ENCODE results near the gene LETM1. TPM values are rescaled to one million over a fixed set of nuclear protein-coding genes. Genes with fewer than 3 reads are reported as not detected.

The LETM1 gene
- total RNA-seq, 5 donors from 2014 or later (not counting 1 experiment from before 2014, with no cell fraction given), result 35.4 to 60.3 (median 53.5) TPM

DNA sequence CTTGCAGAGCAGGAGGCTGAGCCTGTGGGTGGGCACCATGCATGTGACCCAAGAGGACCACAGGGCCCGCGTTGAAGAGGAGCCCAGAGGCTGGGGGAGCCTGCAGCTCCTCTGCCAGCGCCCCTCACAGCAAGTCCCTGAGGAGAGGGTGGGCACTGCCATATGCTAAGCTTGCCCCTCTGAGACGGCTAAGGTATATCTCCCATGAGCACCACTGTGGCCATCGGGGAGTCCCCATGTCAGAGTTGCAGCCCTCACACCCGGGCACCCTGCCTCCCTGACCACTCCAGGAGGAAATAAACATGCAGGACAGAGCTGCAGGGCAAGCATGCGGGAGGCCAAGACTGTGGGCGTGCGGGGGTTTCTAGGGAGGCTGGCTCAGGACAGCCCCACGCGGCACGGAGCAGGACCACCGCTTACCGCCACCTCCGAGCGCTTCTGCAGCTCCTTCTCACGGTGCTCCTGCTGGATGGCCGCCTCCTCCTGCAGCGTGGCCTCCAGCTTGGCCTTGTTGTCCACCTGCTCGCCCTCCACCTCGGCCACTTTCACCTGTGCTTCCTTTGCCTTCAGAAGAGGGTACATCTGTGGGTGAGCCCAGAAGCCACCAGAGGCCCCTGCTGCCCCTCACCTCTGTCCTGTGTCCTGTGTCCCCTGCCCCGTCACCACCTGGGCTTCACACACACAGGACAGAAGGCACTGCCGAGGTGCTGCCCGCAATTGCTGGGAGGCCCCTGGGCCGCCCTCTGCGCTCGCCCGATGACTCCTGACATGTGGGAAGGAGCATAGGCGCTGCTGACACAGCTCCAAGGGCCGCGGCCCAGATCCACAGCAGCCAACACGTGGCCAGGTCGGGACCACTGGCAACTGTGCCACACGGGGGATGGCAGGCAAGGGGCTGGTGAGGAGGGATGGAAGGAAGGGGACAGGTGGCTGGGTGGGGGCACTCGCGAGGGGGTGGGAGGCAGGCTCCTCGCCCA is 33.1 kb downstream of the LETM1 start:
- Mint-ChIP-seq H3K4me1 (no peaks in the 10 kb centered on the region), H3K4me3 (no peak overlapping the region), H3K27me3 (no peaks in the 10 kb centered on the region), H3K36me3 (peaks cover 55% of the 10 kb centered on the region), H3K27ac (no peak overlapping the region), H3K9me3 (no peaks in the 10 kb centered on the region)
- 94% methylated on average over 29 of the region's 37 CpGs for WGBS (ENCODE audit: insufficient coverage)
- H3K27me3 ChIP-seq (replicated peaks in 1 of 2; ENCODE audit: control insufficient read depth in 2 of 2, extremely low read depth in 1 of 2, insufficient read depth in 2 of 2, low read length in 1 of 2), result no peaks in the 10 kb centered on the region
- ChIA-PET POLR2A (no interaction called here), CTCF (interaction anchor here in 1 of 2 donors (0.5 kb wide), 1 partner anchor 118 kb away, joined by 4 read pairs; no protein-coding TSS in a partner anchor)
- ATAC-seq (replicated peaks in 1 of 4), result no peak
- no peaks in the 10 kb centered on the region for H3K4me1 ChIP-seq (ENCODE audit: control insufficient read depth in 1 of 2, extremely low read depth in 1 of 2, insufficient read depth in 2 of 2, low read length in 2 of 2)
- no peak overlapping the region for H3K4me3 ChIP-seq (ENCODE audit: control insufficient read depth in 1 of 2, extremely low read depth in 1 of 2, low read length in 1 of 2)
- H3K36me3 ChIP-seq (ENCODE audit: control insufficient read depth in 2 of 2, extremely low read depth in 1 of 2, insufficient read depth in 1 of 2, low read length in 1 of 2), result peaks cover 39 to 71% of the 10 kb centered on the region in 2 donors
- no peak for DNase-seq
- no peak overlapping the region for H3K27ac ChIP-seq (ENCODE audit: low read length)
- H3K9me3 ChIP-seq, result no peaks in the 10 kb centered on the region

- no peak for ATAC-seq (replicated peaks in 1 of 4)
- Histone ChIP-seq H3K4me1 (ENCODE audit: control insufficient read depth in 1 of 2, extremely low read depth in 1 of 2, insufficient read depth in 2 of 2, low read length in 2 of 2) (no peaks in the 10 kb centered on the region), H3K36me3 (ENCODE audit: control insufficient read depth in 2 of 2, extremely low read depth in 1 of 2, insufficient read depth in 1 of 2, low read length in 1 of 2) (peaks cover 39 to 80% of the 10 kb centered on the region in 2 donors), H3K4me3 (ENCODE audit: control insufficient read depth in 1 of 2, extremely low read depth in 1 of 2, low read length in 1 of 2) (no peak overlapping the region), H3K27ac (ENCODE audit: low read length) (no peak overlapping the region), H3K9me3 (no peaks in the 10 kb centered on the region), H3K27me3 (replicated peaks in 1 of 2; ENCODE audit: control insufficient read depth in 2 of 2, extremely low read depth in 1 of 2, insufficient read depth in 2 of 2, low read length in 1 of 2) (no peaks in the 10 kb centered on the region)
- no peak for DNase-seq
- ChIA-PET CTCF (interaction anchor here in 1 of 2 donors (0.6 kb wide), 1 partner anchor 659 kb away, joined by 3 read pairs; no protein-coding TSS in a partner anchor), POLR2A (no interaction called here)
- no peaks in the 10 kb centered on the region for H3K27me3 Mint-ChIP-seq
- H3K36me3 Mint-ChIP-seq, result peaks cover 54% of the 10 kb centered on the region
- no peaks in the 10 kb centered on the region for H3K9me3 Mint-ChIP-seq
- H3K4me1 Mint-ChIP-seq, result no peaks in the 10 kb centered on the region
- H3K27ac Mint-ChIP-seq, result no peak overlapping the region
- WGBS (ENCODE audit: insufficient coverage), result 98% methylated on average over 17 of the region's 18 CpGs
- H3K4me3 Mint-ChIP-seq, result no peak overlapping the region
Observed at GRCh38 chr4:1821679-1822567, 34.0 kb downstream of the LETM1 start.

GRCh38 chr4:1819816-1820215 is 36.1 kb downstream of the LETM1 start:
- H3K27ac Mint-ChIP-seq, result no peak overlapping the region
- no peaks in the 10 kb centered on the region for H3K4me1 Mint-ChIP-seq
- H3K4me3 ChIP-seq (ENCODE audit: control insufficient read depth in 1 of 2, extremely low read depth in 1 of 2, low read length in 1 of 2), result no peak overlapping the region
- no peaks in the 10 kb centered on the region for H3K27me3 Mint-ChIP-seq
- H3K36me3 ChIP-seq (ENCODE audit: control insufficient read depth in 2 of 2, extremely low read depth in 1 of 2, insufficient read depth in 1 of 2, low read length in 1 of 2), result peaks cover 41 to 81% of the 10 kb centered on the region in 2 donors
- H3K4me3 Mint-ChIP-seq, result no peak overlapping the region
- 95% methylated on average over 7 of the region's 7 CpGs for WGBS (ENCODE audit: insufficient coverage)
- DNase-seq (no peak), ATAC-seq (replicated peaks in 1 of 4) (no peak)
- no peaks in the 10 kb centered on the region for H3K9me3 Mint-ChIP-seq
- no peaks in the 10 kb centered on the region for H3K9me3 ChIP-seq
- H3K36me3 Mint-ChIP-seq, result peaks cover 51% of the 10 kb centered on the region
- ChIA-PET POLR2A (no interaction called here), CTCF (no interaction called here)
- no peaks in the 10 kb centered on the region for H3K27me3 ChIP-seq (replicated peaks in 1 of 2; ENCODE audit: control insufficient read depth in 2 of 2, extremely low read depth in 1 of 2, insufficient read depth in 2 of 2, low read length in 1 of 2)
- H3K4me1 ChIP-seq (ENCODE audit: control insufficient read depth in 1 of 2, extremely low read depth in 1 of 2, insufficient read depth in 2 of 2, low read length in 2 of 2), result no peaks in the 10 kb centered on the region
- no peak overlapping the region for H3K27ac ChIP-seq (ENCODE audit: low read length)

DNA sequence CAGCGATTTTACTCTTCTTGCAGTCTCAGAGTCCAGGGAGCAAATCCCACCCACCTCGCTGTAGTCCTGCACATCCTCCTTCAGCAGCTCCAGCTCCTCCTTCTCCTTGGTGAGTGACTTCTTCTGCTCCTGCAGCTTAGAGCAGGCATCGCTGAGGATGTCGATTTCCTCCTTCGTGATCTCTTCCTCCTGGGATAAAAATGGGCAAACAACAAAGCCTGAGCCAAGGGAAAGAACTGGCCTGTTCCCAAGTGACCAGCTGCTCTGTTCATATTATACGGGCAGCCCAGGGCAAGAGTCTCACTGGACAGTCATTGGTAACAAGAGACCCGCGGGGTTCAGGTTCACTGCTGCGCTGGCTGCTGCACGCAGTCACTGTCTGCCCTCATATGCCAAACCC is 36.7 kb downstream of the LETM1 start:
- Mint-ChIP-seq H3K4me3 (no peak overlapping the region), H3K9me3 (no peaks in the 10 kb centered on the region), H3K27me3 (no peaks in the 10 kb centered on the region), H3K27ac (no peak overlapping the region), H3K4me1 (no peaks in the 10 kb centered on the region), H3K36me3 (peaks cover 51% of the 10 kb centered on the region)
- ATAC-seq (replicated peaks in 1 of 4) (no peak), DNase-seq (no peak)
- CTCF ChIA-PET, result no interaction called here
- Histone ChIP-seq H3K4me1 (ENCODE audit: control insufficient read depth in 1 of 2, extremely low read depth in 1 of 2, insufficient read depth in 2 of 2, low read length in 2 of 2) (no peaks in the 10 kb centered on the region), H3K9me3 (no peaks in the 10 kb centered on the region), H3K27me3 (replicated peaks in 1 of 2; ENCODE audit: control insufficient read depth in 2 of 2, extremely low read depth in 1 of 2, insufficient read depth in 2 of 2, low read length in 1 of 2) (no peaks in the 10 kb centered on the region), H3K36me3 (ENCODE audit: control insufficient read depth in 2 of 2, extremely low read depth in 1 of 2, insufficient read depth in 1 of 2, low read length in 1 of 2) (peaks cover 36 to 81% of the 10 kb centered on the region in 2 donors), H3K27ac (ENCODE audit: low read length) (no peak overlapping the region), H3K4me3 (ENCODE audit: control insufficient read depth in 1 of 2, extremely low read depth in 1 of 2, low read length in 1 of 2) (no peak overlapping the region)
- WGBS (ENCODE audit: insufficient coverage), result 99% methylated on average over 9 of the region's 10 CpGs
- POLR2A ChIA-PET, result no interaction called here

GRCh38 chr4:1815997-1816860 is 39.7 kb downstream of the LETM1 start:
- Histone ChIP-seq H3K27me3 (replicated peaks in 1 of 2; ENCODE audit: control insufficient read depth in 2 of 2, extremely low read depth in 1 of 2, insufficient read depth in 2 of 2, low read length in 1 of 2) (no peaks in the 10 kb centered on the region), H3K9me3 (no peaks in the 10 kb centered on the region), H3K4me3 (ENCODE audit: control insufficient read depth in 1 of 2, extremely low read depth in 1 of 2, low read length in 1 of 2) (no peak overlapping the region), H3K36me3 (ENCODE audit: control insufficient read depth in 2 of 2, extremely low read depth in 1 of 2, insufficient read depth in 1 of 2, low read length in 1 of 2) (peaks cover 31 to 66% of the 10 kb centered on the region in 2 donors), H3K4me1 (ENCODE audit: control insufficient read depth in 1 of 2, extremely low read depth in 1 of 2, insufficient read depth in 2 of 2, low read length in 2 of 2) (no peaks in the 10 kb centered on the region), H3K27ac (ENCODE audit: low read length) (no peak overlapping the region)
- ChIA-PET POLR2A (no interaction called here), CTCF (interaction anchor here in 1 of 2 donors (0.6 kb wide), 1 partner anchor 31 kb away, joined by 3 read pairs; no protein-coding TSS in a partner anchor)
- Mint-ChIP-seq H3K4me3 (no peak overlapping the region), H3K36me3 (peaks cover 39% of the 10 kb centered on the region), H3K4me1 (no peaks in the 10 kb centered on the region), H3K9me3 (no peaks in the 10 kb centered on the region), H3K27ac (no peak overlapping the region), H3K27me3 (no peaks in the 10 kb centered on the region)
- WGBS (ENCODE audit: insufficient coverage), result 97% methylated on average over 20 of the region's 25 CpGs
- DNase-seq, result no peak
- no peak for ATAC-seq (replicated peaks in 1 of 4)

Data from T-cell (primary cell).